Stomach (tissue), 9 donors: Measurements from ENCODE around the gene HIGD2A. TPM values are rescaled to one million over a fixed set of nuclear protein-coding genes. Genes with fewer than 3 reads are reported as not detected.

Experiments
- DNase-seq, 2 donors: peaks; one replicate each; pipeline versions ENCODE4 v3.0.0 to v3.0.0-alpha.2; 2013 to 2019
- H3K27ac ChIP-seq, 5 donors: fragments of 200-600 bp in 4 of 5; sonication (generic) in 4 of 5; one replicate each; pipeline ENCODE4 v1.5.1; 2013 to 2019; ENCODE audit warnings: mild to moderate bottlenecking in 1 of 5, moderate library complexity in 1 of 5
- H3K27me3 ChIP-seq, 3 donors: fragments of 200-600 bp; sonication (generic); one replicate each; pipeline ENCODE4 v1.5.1; 2017 to 2019; ENCODE audit warnings: mixed run types in 1 of 3
- H3K36me3 ChIP-seq, 4 donors: fragments of 200-600 bp; sonication (generic); 1 replicate in 3 of 4; 2 replicates in 1 of 4; pipeline ENCODE4 v1.5.1; 2016 to 2019
- H3K4me1 ChIP-seq, 4 donors: fragments of 200-600 bp; sonication (generic); one replicate each; pipeline ENCODE4 v1.5.1; 2016 to 2019
- H3K4me3 ChIP-seq, 4 donors: fragments of 200-600 bp; sonication (generic) in 3 of 4; one replicate each; pipeline ENCODE4 v1.5.1; 2016 to 2019; ENCODE audit warnings: mild to moderate bottlenecking in 1 of 4
- H3K9me3 ChIP-seq, 4 donors: fragments of 200-600 bp; sonication (generic); one replicate each; pipeline ENCODE4 v1.5.1; 2016 to 2019
- EP300 ChIP-seq: sonication (generic); formaldehyde crosslinking; IDR thresholded peaks from one replicate; pipeline ENCODE4 v1.6.1; 2017; ENCODE audit warnings: antibody characterized with exemption
- POLR2A ChIP-seq, 4 donors: fragments of 450-650 bp; IDR thresholded peaks; one replicate each; pipeline ENCODE4 v1.6.1; 2016; ENCODE audit warnings: antibody characterized with exemption in 4 of 4, control low read depth in 2 of 4, mild to moderate bottlenecking in 1 of 4, moderate library complexity in 1 of 4
- POLR2AphosphoS5 ChIP-seq, 3 donors: sonication (generic); formaldehyde crosslinking; IDR thresholded peaks; one replicate each; pipeline ENCODE4 v1.6.1; 2016; ENCODE audit warnings: antibody characterized with exemption in 3 of 3
- WGBS, 5 donors: extraction: QIAGEN DNeasy Blood & Tissue Kit in 3 of 5; methylation state at CpG; one replicate each; pipeline versions ENCODE4 v1.1.5 to v1.1.7; 2013 to 2018; 5-methylcytosine and 5-hydroxymethylcytosine counted together
- intact Hi-C: fragments of 100-400 bp; cut with DNase I; formaldehyde crosslinking; loops from one replicate; pipeline ENCODE4 v1.15.1; 2023; ENCODE audit warnings: low total_unique reads
- polyA plus RNA-seq, 3 donors: library from polyadenylated mRNA; stranded (reverse); fragments of 200-250 nt; gene quantifications; one replicate each; pipeline ENCODE4 v1.2.3, GENCODE V29; 2013
- total RNA-seq, 5 donors: library from RNA; depleted of rRNA; stranded (reverse); fragments of >200 nt; gene quantifications; one replicate each; pipeline versions ENCODE4 v1.1.0 to v1.2.3, GENCODE V29; 2014 to 2016
- TF ChIP-seq, protein P1 (sequence below), 7 experiments: fragments of 450-650 bp in 4 of 7; fragments of 200-600 bp in 3 of 7; sonication (generic) in 3 of 7; IDR thresholded peaks; one replicate each; pipeline ENCODE4 v1.5.1; 2016 to 2019; ENCODE audit warnings: antibody characterized with exemption in 7 of 7, control low read depth in 2 of 7, mild to moderate bottlenecking in 1 of 7
- donor health status: healthy with polysubstance abuse.
- donor health status: Bipolar disorder and iron deficiency.
- donor health status: healthy.

The HIGD2A gene
- total and polyA plus RNA-seq, 8 donors: 47.2 to 248 (median 216) TPM

DNA sequence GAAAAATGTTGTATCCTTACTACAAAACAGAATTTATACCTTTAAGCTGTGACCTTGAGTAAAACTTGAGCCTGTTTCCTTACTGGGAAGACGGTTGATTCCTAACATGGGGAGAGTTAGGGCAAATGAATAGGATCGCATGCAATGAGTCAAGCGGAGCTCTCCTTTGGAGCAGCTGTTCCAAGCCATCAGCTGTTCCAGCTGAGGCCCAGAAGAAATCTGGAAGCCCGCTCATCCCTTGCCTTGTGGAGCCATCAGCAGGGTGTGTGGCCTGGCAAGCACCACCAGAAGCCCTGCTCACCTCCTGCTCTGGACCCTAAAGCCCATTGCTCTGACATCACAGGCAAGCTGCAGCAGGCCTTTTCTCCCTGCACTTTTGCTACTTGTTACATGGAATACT, 35.0 kb upstream of the HIGD2A start:
- H3K4me1 ChIP-seq: peaks cover 0 to 24% (median 4%) of the 10 kb centered on the region in 4 donors
- no peaks in the 10 kb centered on the region for H3K9me3 ChIP-seq
- no peak overlapping the region for H3K27ac ChIP-seq
- no peak overlapping the region for H3K4me3 ChIP-seq
- peaks cover 55 to 99% (median 98%) of the 10 kb centered on the region in 4 donors for H3K36me3 ChIP-seq
- DNase-seq: no peak
- intact Hi-C loops: no loop called here
- TF ChIP-seq POLR2A (IDR thresholded peaks at IDR 0.05): no peak
- no peak for TF ChIP-seq EP300
- TF ChIP-seq, protein P1, sequence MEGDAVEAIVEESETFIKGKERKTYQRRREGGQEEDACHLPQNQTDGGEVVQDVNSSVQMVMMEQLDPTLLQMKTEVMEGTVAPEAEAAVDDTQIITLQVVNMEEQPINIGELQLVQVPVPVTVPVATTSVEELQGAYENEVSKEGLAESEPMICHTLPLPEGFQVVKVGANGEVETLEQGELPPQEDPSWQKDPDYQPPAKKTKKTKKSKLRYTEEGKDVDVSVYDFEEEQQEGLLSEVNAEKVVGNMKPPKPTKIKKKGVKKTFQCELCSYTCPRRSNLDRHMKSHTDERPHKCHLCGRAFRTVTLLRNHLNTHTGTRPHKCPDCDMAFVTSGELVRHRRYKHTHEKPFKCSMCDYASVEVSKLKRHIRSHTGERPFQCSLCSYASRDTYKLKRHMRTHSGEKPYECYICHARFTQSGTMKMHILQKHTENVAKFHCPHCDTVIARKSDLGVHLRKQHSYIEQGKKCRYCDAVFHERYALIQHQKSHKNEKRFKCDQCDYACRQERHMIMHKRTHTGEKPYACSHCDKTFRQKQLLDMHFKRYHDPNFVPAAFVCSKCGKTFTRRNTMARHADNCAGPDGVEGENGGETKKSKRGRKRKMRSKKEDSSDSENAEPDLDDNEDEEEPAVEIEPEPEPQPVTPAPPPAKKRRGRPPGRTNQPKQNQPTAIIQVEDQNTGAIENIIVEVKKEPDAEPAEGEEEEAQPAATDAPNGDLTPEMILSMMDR (IDR thresholded peaks at IDR 0.05): no peak
- TF ChIP-seq POLR2AphosphoS5 (IDR thresholded peaks at IDR 0.05): no peak
- H3K27me3 ChIP-seq: no peaks in the 10 kb centered on the region
- 92 to 96% (median 92%) methylated on average over 3 to 4 of the region's 4 CpGs for WGBS, 5 donors

DNA sequence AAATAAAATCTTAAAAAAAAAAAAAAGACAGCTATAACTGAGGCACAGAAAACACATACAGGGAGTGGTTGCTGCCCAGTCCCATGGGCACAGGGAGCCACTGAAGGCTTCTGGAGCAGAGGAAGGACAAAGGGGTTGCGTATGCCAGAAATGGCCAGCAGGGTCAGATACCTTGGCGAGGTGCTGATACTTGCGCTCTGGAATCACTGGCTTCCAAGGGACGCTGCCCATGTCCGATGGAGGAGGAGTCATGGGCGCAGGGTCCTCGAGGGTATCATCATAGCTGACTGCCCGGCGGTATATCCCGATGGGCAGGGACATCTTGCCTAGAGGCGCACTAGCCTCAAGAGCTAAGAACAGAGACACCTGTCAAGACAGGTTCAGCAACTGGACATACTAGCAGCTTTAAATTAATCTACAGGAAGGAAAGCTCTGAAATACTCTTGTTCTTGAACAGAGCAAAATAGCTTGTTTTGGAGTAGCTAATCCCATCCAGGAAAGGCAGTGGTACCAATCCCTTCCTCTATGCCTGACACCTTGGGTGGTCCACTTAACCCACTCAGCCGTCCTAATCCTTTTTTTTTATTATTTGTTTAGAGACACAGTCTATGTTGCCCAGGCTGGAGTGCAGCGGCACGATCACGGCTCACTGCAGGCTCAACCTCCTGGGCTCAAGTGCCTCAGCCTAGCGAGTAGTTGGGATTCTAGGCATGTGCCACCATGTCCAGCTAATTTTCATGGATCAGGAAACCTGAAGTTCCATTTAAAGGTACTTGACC, 33.0 kb upstream of the HIGD2A start:
- H3K27me3 ChIP-seq: no peaks in the 10 kb centered on the region
- H3K4me3 ChIP-seq: no peak overlapping the region
- peaks cover 36 to 87% (median 86%) of the 10 kb centered on the region in 4 donors for H3K36me3 ChIP-seq
- intact Hi-C loops: no loop called here
- DNase-seq: no peak
- no peaks in the 10 kb centered on the region for H3K9me3 ChIP-seq
- no peak overlapping the region for H3K27ac ChIP-seq
- TF ChIP-seq, protein P1 (IDR thresholded peaks at IDR 0.05): no peak
- TF ChIP-seq POLR2AphosphoS5 (IDR thresholded peaks at IDR 0.05): no peak
- TF ChIP-seq POLR2A (IDR thresholded peaks at IDR 0.05): no peak
- TF ChIP-seq EP300: no peak
- H3K4me1 ChIP-seq: peaks cover 11 to 41% (median 19%) of the 10 kb centered on the region in 4 donors
- 86 to 90% (median 90%) methylated on average over 13 to 16 of the region's 16 CpGs for WGBS, 5 donors

DNA sequence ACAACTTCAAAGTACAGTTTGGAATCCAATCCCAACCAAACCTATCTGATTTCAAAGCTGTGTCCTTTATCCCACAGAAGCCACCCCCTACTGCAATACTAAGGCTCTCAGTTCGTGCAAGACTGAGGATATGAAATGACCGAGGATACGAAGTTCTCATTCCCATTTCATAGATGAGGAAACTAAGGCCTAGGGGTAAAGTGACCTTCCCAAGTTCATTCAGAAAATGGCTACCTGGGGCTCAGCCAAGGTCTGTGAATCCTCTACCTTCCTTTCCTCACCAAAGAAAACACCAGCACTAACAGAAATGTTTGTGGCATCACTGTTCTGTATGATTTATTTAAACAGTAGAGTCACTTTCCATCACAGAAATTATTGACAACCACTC, 32.4 kb upstream of the HIGD2A start:
- no peak for DNase-seq
- H3K27ac ChIP-seq: no peak overlapping the region
- H3K4me3 ChIP-seq: no peak overlapping the region
- H3K36me3 ChIP-seq: peaks cover 32 to 82% (median 81%) of the 10 kb centered on the region in 4 donors
- peaks cover 13 to 47% (median 22%) of the 10 kb centered on the region in 4 donors for H3K4me1 ChIP-seq
- intact Hi-C loops: no loop called here
- H3K9me3 ChIP-seq: no peaks in the 10 kb centered on the region
- TF ChIP-seq POLR2A (IDR thresholded peaks at IDR 0.05): no peak
- no peak for TF ChIP-seq EP300
- 90 to 98% (median 96%) methylated on average over 3 of the region's 3 CpGs for WGBS, 5 donors
- H3K27me3 ChIP-seq: no peaks in the 10 kb centered on the region

DNA sequence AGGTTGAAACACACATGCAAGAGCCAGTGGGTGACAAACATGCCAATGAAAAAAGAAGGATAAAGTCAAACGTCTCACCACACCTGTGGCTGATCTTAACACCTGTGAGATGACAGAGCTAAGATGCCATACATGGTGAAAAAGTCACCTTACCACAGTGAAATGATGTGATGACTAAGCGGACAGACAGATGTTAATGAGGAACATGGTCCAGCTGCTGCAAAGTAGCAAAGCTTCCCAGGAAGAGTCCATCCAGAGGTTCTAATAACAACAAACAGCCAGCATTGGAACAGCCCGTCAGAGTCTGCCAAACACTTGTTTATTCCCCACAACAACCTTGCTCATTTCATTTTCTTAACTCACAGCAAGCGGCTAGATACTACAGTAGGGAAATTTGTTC, 28.9 kb upstream of the HIGD2A start:
- intact Hi-C loops: no loop called here
- Histone ChIP-seq H3K9me3 (no peaks in the 10 kb centered on the region), H3K4me3 (peak overlapping the region in 3 of 4 donors; percentile 1 to 83 (median 80)), H3K36me3 (peaks cover 5 to 47% (median 46%) of the 10 kb centered on the region in 4 donors), H3K4me1 (peaks cover 14 to 55% (median 29%) of the 10 kb centered on the region in 4 donors), H3K27ac (no peak overlapping the region), H3K27me3 (no peaks in the 10 kb centered on the region)
- WGBS, 5 donors: 48 to 58% (median 52%) methylated on average over 4 of the region's 4 CpGs
- peak in 1 of 2 donors; percentile 8 for DNase-seq
- no peak for TF ChIP-seq POLR2AphosphoS5 (IDR thresholded peaks at IDR 0.05)
- TF ChIP-seq, protein P1 (IDR thresholded peaks at IDR 0.05): no peak
- TF ChIP-seq POLR2A (IDR thresholded peaks at IDR 0.05): no peak
- TF ChIP-seq EP300: no peak
